ENCODE results near the gene HNRNPU. TPM values are rescaled to one million over a fixed set of nuclear protein-coding genes. Genes with fewer than 3 reads are reported as not detected.
"Not testable (repeated sequence)": the region's sequence is repeated elsewhere in the genome, so short reads cannot be mapped to it uniquely, and the experiment has no call there.

HNRNPU gene
- total RNA-seq, 1 experiment from 2014 or later = 277 TPM

DNA sequence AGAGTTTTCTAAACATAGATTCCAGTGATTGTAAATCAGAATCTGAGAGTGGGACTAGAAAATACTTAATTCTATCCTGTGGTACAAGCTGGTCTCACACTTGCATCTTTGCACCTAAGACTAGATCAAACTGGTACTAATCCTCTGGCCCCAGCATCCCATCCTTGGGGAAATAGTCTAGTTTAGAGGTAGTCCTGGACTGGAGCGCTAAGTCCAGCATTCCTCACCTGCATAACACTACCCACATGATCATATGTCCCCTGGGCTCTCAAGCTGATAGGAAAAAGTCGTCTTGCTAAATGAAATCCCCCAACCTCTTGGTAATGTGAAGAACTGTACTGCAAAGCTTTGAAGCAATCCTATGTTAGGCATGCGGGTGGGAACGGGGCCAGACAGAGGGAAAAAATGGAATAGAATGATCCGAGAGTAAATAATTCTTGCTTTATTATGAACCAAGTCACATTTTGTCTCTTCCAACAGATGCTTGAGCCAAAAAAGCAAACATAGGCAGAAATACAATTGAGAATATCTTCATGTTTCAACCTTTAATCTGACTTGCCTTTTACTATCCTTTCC lies 24.0 kb downstream of the HNRNPU start:
- DNase-seq (ENCODE audit: low spot score) = no peak

DNA sequence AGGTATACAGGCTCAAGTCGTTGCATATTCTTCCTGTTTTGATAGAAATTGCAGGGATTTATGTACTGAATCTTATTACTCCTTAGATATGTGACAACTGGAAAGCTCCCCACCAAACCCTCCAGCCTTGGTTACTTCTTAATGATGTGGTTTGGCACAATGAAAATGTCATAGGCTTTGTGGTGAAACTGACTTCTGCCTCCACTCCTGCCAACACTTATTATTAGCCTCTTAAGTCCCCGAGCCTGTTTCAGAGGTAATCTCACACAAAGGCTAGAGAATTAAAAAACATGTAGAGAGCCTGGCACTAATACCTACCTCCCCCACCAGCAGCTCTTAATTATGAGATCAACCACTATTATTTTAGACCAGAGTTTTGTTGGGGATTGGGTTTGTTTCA lies 24.7 kb downstream of the HNRNPU start:
- DNase-seq (ENCODE audit: low spot score) = peak; percentile 3

DNA sequence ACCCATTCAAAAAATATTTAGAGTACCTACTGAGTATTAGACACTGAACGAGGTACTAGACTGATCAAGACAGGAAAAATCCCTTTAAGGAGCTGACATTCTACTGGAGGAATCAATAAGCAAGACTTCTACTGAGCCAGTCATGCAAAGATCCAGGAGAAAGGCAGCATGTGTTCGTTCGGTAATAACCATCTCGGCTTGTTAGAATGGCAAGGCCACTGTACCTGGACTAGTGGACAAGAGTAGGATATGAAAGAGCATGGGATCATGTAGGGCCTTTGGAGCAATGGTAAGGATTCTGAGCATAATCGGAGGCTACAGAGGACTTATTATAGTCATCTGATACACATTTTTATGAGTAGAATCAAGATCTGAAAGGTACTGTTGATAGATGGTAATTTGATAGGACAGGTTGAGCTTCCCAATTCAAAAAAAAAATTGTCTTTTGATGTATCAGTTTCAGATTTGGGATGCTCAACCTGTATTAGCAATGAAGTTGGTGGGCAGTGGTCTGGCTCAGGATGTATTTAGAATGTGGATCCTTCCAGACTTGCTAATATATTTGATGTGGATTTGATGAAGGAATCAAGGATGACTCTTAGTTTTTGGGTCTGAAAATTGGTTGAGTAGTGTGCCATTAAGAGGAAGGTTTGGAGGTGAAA lies 26.6 kb downstream of the HNRNPU start:
- DNase-seq (ENCODE audit: low spot score) = peak; percentile 59

DNA sequence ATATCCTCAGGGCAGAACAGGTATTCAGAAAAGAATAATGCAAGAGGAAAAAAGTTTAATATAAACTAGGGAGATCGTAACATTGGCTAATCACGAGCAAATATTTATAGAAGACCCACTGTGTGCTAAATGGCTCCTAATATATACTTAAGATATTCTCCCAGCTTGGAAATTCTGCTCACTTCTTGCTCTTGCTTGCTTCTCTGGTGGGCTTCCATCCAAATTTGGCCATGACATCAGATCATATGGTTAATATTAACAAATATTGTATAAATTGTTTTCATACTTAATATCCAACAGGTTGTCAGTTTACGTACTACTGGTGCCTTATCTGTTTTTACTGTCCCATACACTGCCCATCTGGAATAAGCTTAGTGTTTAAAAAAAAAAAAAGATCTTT lies 27.8 kb downstream of the HNRNPU start:
- DNase-seq (ENCODE audit: low spot score) = no peak

DNA sequence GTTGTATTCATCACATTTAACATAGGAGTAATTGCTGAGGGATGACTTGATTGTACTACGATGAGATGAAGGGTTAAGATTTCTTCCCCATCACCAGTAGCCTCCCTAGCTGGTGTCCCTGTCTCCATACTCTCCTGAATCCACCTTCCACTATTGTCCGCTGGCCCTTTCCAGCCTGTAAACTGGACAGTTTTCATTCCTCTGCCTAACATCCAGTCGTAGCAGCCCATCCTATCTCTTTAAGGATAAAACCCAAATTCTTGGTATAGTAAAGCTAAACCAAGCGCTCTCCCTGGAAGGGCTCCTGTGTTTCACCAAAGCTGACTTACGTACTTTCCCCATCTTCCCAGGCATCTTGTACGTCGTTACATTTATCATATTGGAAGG lies 28.2 kb downstream of the HNRNPU start:
- no peak for DNase-seq (ENCODE audit: low spot score)

DNA sequence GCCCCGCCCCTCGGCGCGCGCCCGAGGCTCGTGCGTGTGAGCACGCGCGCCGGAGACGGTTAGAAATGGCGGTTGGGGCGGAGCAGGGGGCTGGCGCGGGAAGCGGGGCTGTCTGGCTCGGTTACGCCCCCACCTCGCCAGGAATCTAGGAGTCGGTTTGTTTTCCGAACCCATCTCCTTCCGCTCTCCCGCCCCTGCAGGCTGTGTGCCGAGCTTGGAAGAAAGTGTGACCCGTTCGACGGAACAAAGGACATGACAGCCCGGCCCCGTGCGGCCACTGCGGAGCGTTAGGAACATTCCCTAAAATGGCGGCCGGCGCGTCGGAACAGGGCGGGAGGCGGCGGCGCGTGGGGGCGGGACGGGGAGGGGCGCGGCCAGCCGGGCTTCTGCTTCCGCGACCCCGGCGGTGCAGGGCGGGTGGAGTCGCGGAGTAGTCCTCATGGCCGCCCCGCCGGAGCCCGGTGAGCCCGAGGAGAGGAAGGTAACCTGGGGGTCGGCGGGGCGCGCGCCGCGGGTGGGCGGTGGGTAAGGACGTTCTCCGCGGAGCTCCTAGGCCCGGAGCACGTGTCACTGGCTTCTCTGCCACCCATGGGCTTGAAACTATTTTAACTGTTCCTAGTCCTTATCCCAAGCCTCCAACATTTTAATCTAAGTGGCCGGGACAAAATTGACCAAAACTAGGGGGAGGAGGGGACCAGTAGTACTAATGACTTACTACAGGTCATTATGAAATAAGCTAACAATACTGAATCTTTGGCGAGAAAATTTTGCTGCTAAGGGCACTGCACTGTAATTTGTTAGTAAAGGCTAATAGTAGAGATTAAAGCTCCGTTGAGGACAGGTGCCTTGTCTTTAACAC lies 28.8 kb downstream of the HNRNPU start, which contains the start of gene COX20:
TSS of gene COX20 (plus strand) at position 383 of the 859 bp plus-strand sequence. CDS start at position 440, 57 bp downstream.
- DNase-seq (ENCODE audit: low spot score) = peak; percentile 93

DNA sequence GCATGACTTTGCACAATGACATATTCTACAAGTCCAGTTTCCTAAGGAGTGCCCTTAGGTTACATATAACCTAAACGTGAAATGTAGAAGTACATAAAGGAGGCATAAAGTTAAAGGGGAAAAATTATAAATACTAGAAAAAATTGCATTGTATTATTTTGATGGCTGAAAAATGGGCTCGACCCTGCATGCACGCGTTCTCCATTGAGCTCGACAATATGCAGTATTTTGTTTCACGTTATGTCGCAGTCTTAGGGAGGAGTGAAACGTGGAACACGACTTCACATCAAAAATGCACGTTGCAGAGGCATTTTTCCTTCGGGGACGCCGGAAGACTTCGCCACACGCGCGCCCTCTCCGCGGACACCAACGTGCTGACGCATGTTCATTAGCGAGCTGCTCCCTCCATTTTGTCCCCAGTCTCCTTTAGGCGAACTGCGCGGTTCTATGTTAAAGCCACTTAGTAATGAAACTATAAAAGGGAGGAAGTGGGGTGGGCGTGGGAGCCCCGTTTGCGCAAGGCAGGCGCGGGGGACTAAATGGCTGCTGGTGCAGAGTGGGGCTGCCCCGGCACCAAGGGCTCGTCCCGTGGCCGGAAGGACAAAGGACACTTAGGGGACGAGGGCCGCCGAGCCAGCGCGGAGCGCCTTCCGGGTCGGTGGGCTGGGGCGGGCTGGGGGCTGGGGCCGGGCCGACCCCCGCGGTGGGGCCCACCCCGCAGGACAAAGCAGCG lies 29.6 kb downstream of the HNRNPU start:
- peak; percentile 84 for DNase-seq (ENCODE audit: low spot score)

DNA sequence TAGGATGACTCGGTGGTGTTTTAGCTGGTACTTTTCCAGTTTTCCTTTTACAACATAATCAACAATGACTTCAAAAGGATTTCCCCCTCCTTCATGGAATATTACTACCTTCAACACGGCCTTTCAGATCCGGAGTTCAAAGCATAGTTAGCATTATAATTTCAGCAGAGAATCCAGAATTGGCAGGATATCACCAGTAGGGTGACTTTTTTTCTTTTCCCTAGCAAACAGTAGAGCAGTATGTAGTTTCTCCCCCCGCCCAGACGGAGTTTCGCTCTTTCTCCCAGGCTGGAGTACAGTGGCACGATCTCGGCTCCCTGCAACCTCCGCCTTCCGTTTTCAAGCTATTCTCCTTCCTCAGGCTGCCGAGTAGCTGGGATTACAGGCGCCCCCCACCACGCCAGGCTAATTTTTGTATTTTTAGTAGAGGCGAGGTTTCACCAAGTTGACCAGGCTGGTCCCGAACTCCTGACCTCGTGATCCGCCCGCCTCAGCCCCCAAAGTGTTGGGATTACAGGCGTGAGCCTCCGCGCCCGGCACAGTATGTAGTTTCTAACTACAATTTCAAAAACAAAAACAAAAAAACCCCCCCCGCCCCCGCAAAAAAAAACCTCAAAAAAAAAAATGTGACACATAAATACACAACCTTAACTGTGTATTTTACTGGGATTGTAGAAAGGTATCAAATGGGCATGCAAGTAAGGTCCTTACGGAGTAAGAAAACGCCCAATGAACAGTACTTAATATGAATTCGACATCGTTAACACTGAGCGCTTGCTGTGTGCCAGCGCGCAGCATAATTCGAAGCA lies 30.4 kb downstream of the HNRNPU start:
- DNase-seq (ENCODE audit: low spot score) = peak; percentile 79

DNA sequence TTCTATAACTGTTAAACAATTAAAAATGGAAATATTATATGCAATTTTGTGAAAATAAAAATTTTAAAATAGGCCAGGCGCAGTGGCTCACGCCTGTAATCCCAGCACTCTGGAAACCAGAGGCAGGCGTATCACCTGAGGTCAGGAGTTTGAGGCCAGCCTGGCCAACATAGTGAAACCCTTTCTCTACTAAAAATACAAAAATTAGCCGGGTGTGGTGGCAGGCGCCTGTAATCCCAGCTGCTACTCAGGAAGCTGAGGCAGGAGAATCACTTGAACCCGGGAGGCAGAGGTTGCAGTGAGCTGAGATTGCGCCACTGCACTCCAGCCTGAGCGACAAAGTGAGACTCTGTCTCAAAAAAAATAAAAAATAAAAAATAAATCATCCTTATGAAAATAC lies 31.1 kb downstream of the HNRNPU start:
- not testable (repeated sequence) for DNase-seq (ENCODE audit: low spot score)

DNA sequence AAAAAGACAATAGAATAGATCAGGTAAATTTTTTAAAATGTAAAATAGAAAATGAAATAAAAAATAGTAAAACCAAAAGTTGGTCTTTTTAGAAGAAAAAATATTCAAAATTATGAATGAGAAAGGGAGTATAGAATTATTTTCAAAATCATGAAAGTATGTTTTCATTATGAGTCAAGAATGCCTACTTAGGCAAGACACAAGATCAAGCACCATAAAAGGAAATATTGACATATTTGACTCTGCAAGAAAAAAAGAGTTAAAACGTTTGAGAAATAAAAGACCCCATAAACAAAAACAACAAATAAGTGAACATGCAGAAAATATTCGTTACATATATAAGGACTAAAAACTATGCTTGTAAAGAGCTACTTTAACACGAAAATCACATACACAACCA lies 33.7 kb downstream of the HNRNPU start:
- no peak for DNase-seq (ENCODE audit: low spot score)

DNA sequence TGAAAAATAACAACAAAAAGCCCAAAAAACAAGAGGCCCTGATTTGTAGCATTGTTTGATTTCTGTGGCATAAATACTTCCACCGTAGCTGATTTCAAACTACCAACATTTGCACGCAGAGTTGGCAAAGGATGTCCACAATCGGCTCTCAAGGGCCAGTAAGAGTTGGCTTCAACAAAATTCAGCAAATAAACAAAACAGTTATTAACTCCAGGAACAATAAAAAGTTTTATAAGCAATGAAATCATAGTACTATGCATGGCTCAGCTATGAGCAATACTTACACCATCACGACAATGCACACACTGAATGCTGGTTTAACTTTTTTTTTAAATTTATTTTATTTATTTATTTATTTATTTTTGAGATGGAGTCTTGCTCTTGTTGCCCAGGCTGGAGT lies 37.6 kb downstream of the HNRNPU start:
- no peak for DNase-seq (ENCODE audit: low spot score)

DNA sequence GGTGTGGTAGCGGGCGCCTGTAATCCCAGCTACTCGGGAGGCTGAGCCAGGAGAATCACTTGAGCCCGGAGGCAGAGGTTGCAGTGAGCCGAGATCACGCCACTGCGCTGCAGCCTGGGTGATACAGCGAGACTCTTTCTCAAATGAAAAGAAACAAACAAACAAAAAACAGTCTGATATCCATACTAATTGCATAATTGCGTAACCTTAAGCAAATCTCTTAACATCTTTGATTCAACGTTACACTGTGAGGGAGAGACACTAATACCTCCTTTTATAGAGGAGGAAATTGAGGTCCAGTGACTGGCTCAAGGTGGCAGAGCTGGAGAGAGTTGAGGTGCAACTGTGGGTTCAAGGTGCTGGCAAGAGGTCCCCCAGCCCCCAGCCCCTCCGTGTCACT lies 41.5 kb downstream of the HNRNPU start:
- no peak for DNase-seq (ENCODE audit: low spot score)

DNA sequence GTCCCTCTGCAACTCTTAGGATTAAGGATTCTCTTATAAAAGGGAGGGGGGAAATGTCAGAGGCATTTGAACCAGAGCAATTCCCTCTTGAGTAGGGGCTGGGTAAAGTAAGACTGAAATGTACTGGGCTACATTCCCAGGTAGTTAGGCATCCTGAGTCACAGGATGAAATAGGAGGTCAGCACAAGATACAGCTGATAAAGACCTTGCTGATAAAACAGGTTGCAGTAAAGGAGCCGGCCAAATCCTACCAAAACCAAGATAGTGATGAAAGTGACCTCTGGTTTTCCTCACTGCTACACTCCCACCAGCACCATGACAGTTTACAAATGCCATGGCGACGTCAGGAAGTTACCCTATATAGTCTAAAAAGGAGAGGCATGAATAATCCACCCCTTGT lies 43.2 kb downstream of the HNRNPU start:
- DNase-seq (ENCODE audit: low spot score) = no peak

DNA sequence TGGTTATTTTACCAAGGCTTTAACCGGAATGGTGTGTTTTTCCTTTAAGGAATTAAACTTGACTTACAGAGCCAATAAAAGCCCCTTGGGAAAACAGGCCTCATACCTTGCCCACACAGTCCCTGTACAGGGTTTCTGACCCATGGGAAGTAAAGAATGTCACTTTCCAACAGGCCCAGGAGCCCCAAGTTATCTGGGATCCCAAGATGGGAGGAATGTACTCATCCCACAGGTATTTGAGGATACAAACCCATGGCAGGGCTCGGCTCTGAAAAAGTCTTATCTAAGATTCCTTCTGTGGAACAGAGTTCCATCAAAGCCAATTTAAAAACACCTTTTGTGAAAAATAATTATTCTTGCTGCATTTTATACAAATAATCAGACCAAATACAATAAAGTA lies 44.2 kb downstream of the HNRNPU start:
- DNase-seq (ENCODE audit: low spot score) = no peak

DNA sequence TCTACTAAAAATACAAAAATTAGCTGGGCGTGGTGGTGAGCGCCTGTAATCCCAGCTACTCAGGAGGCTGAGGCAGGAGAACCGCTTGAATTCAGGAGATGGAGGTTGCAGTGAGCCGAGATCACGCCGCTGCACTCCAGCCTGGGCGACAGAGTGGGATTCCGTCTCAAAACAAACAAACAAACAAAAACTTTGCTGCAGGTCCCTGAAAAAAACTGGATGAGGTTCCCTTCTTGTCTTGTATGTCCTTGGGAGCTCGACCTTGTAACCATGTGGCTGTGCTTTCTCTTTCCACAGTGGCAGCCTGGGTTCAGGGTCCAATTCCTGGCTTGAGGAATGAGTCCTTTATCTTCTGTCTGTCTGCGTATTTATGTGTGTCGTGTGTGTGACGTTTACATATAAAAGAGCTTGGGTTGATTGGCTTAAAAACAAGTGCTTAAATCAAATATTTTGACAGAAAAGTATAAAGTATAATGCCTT lies 46.9 kb downstream of the HNRNPU start:
- DNase-seq (ENCODE audit: low spot score) = no peak

DNA sequence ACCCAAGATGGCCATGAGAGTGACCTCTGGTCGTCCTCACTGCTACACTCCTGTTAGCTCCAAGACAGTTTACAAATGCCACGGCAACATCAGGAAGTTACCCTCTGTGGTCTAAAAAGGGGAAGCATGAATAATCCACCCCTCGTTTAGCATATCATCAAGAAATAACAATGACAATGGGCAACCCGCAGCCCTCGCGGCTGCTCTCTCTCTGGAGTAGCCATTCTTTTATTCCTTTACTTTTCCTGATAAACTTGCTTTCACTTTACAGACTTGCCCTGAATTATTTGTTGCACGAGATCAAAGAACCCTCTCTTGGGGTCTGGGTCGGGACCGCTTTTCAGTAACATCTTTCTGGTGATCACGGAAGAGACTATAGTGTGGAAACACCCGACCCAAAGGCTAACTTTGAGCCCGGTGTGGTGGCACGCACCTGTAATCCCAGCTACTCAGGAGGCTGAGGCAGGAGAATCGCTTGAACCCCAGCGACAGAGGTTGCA lies 48.7 kb downstream of the HNRNPU start:
- no peak for DNase-seq (ENCODE audit: low spot score)

DNA sequence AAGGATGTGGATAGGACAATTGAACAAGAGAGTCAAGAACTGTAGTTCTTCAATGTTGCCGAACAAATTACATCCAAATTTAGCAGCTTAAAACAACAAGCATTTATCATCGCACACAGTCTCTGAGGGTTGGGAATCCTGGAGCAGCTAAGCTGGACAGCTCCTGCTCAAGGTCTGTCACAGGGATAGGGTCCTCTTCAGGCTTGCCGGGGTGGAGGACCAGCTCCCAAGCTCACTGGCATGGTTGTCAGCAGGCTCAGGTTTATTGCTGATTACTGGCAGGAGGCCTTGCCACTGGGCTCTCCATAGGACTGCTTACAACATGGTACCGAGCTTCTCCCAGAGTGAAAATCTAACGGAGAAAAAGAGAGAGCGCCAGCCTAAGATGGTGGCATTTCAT lies 51.0 kb downstream of the HNRNPU start:
- no peak for DNase-seq (ENCODE audit: low spot score)

DNA sequence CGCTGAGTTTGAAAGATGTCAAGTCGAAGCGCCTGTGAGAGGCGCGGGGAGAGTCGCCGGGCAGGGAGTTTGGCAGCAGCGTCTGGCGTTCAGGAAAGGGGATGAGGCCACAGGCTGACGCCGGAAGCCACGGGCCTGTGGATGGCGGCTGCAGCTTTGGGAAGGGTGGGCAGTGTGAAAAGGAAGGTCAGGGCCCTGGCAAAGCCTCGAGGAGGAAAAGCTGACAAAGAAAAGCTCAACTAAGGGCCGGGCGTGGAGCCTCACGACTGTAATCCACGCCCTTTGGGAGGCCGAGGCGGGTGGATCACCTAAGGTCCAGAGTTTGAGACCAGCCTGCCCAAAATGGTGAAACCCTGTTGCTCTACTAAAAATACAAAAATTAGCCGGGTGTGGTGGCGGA lies 54.1 kb downstream of the HNRNPU start:
- DNase-seq (ENCODE audit: low spot score) = no peak

DNA sequence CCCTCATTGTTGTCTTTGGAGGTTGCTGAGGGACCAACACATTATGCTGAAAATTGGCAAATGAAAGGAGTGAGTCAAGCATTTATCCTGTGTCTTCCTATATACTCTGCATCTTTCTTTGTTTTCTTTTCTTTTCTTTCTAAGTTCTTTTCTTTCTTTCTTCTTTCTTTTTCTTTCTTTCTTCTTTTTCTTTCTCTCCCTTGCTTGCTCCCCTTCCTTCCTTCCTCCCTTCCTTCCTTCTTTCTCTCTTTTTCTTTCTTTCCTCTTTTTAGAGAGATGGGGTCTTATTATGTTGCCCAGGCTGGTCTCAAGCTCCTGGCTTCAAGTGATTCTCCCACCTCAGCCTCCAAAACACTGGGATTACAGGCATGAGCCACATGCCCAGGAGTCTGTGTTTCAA lies 57.2 kb downstream of the HNRNPU start:
- no peak for DNase-seq (ENCODE audit: low spot score)

DNA sequence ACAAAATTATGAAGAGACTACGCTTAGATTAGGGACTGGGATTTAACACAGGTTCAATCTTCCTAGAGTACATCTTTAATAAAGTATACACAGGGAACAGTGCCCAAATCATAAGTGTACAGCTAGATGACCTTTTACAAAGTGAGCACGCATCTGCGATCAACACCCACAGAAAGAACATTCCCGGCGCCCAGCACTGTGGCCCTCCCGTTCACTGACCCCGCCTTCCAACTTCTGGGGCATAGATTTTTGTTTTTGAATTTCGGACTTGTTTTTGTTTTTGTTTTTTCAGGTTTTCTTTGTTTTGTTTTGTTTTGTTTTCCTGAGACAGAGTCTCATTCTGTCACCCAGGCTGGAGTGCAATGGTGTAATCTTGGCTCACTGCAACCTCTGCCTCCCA lies 59.5 kb downstream of the HNRNPU start:
- DNase-seq (ENCODE audit: low spot score) = no peak
